ENCODE data around the gene ADGRB3. TPM values are rescaled to one million over a fixed set of nuclear protein-coding genes. Genes with fewer than 3 reads are reported as not detected.

ADGRB3 gene
- total RNA-seq, 1 donor from 2014 or later = 2.4 TPM

- no peaks in the 10 kb centered on the region for H3K9me3 Mint-ChIP-seq (ENCODE audit: unreplicated experiment)
- no peak overlapping the region for H3K27ac Mint-ChIP-seq (ENCODE audit: unreplicated experiment)
- no peak for DNase-seq (ENCODE audit: low spot score)
- H3K4me3 Mint-ChIP-seq (ENCODE audit: unreplicated experiment) = no peak overlapping the region
- H3K36me3 Mint-ChIP-seq (ENCODE audit: low read depth, unreplicated experiment) = no peaks in the 10 kb centered on the region
- no peaks in the 10 kb centered on the region for H3K27me3 Mint-ChIP-seq (ENCODE audit: unreplicated experiment)
- no peaks in the 10 kb centered on the region for H3K4me1 Mint-ChIP-seq (ENCODE audit: unreplicated experiment)
- TF ChIP-seq, protein P1, sequence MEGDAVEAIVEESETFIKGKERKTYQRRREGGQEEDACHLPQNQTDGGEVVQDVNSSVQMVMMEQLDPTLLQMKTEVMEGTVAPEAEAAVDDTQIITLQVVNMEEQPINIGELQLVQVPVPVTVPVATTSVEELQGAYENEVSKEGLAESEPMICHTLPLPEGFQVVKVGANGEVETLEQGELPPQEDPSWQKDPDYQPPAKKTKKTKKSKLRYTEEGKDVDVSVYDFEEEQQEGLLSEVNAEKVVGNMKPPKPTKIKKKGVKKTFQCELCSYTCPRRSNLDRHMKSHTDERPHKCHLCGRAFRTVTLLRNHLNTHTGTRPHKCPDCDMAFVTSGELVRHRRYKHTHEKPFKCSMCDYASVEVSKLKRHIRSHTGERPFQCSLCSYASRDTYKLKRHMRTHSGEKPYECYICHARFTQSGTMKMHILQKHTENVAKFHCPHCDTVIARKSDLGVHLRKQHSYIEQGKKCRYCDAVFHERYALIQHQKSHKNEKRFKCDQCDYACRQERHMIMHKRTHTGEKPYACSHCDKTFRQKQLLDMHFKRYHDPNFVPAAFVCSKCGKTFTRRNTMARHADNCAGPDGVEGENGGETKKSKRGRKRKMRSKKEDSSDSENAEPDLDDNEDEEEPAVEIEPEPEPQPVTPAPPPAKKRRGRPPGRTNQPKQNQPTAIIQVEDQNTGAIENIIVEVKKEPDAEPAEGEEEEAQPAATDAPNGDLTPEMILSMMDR (IDR thresholded peaks at IDR 0.05; ENCODE audit: unreplicated experiment) = no peak
Observed at GRCh38 chr6:68941345-68941744, 306.3 kb downstream of the ADGRB3 start.

GRCh38 chr6:68947721-68948120 is 312.6 kb downstream of the ADGRB3 start:
- TF ChIP-seq, protein P1 (IDR thresholded peaks at IDR 0.05; ENCODE audit: unreplicated experiment) = no peak
- no peaks in the 10 kb centered on the region for H3K4me1 Mint-ChIP-seq (ENCODE audit: unreplicated experiment)
- H3K9me3 Mint-ChIP-seq (ENCODE audit: unreplicated experiment) = no peaks in the 10 kb centered on the region
- no peak for DNase-seq (ENCODE audit: low spot score)
- no peaks in the 10 kb centered on the region for H3K36me3 Mint-ChIP-seq (ENCODE audit: low read depth, unreplicated experiment)
- no peak overlapping the region for H3K27ac Mint-ChIP-seq (ENCODE audit: unreplicated experiment)
- no peak overlapping the region for H3K4me3 Mint-ChIP-seq (ENCODE audit: unreplicated experiment)
- no peaks in the 10 kb centered on the region for H3K27me3 Mint-ChIP-seq (ENCODE audit: unreplicated experiment)

- no peaks in the 10 kb centered on the region for H3K9me3 Mint-ChIP-seq (ENCODE audit: unreplicated experiment)
- no peak overlapping the region for H3K27ac Mint-ChIP-seq (ENCODE audit: unreplicated experiment)
- no peak for DNase-seq (ENCODE audit: low spot score)
- H3K4me3 Mint-ChIP-seq (ENCODE audit: unreplicated experiment) = no peak overlapping the region
- H3K4me1 Mint-ChIP-seq (ENCODE audit: unreplicated experiment) = no peaks in the 10 kb centered on the region
- TF ChIP-seq, protein P1 (IDR thresholded peaks at IDR 0.05; ENCODE audit: unreplicated experiment) = no peak
- no peaks in the 10 kb centered on the region for H3K36me3 Mint-ChIP-seq (ENCODE audit: low read depth, unreplicated experiment)
- no peaks in the 10 kb centered on the region for H3K27me3 Mint-ChIP-seq (ENCODE audit: unreplicated experiment)
Observed at GRCh38 chr6:68951270-68951669, 316.2 kb downstream of the ADGRB3 start.

DNA sequence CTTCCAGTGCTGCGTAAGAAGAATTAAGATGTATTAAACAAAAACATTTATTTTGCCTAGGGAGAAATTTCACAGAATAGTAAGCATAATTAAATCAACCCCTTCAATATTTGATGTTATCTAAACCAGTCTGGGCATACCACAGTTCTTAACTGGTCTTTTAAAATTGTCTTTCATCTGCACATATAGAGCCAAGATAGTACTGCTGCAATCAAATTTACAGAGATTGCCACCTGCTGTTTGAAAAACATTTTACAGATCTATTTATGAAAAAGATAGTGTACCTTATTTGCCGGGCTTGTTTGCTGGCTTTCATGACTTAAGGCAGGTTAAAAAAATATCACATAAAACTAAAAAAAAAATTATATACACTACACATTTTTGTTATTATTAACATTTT is 323.2 kb downstream of the ADGRB3 start:
- no peaks in the 10 kb centered on the region for H3K9me3 Mint-ChIP-seq (ENCODE audit: unreplicated experiment)
- no peak for DNase-seq (ENCODE audit: low spot score)
- H3K4me1 Mint-ChIP-seq (ENCODE audit: unreplicated experiment) = no peaks in the 10 kb centered on the region
- H3K27ac Mint-ChIP-seq (ENCODE audit: unreplicated experiment) = no peak overlapping the region
- no peaks in the 10 kb centered on the region for H3K36me3 Mint-ChIP-seq (ENCODE audit: low read depth, unreplicated experiment)
- H3K27me3 Mint-ChIP-seq (ENCODE audit: unreplicated experiment) = no peaks in the 10 kb centered on the region
- H3K4me3 Mint-ChIP-seq (ENCODE audit: unreplicated experiment) = no peak overlapping the region
- TF ChIP-seq, protein P1 (IDR thresholded peaks at IDR 0.05; ENCODE audit: unreplicated experiment) = peak; percentile 16

- Mint-ChIP-seq H3K4me3 (ENCODE audit: unreplicated experiment) (no peak overlapping the region), H3K36me3 (ENCODE audit: low read depth, unreplicated experiment) (no peaks in the 10 kb centered on the region), H3K27me3 (ENCODE audit: unreplicated experiment) (no peaks in the 10 kb centered on the region), H3K27ac (ENCODE audit: unreplicated experiment) (no peak overlapping the region), H3K9me3 (ENCODE audit: unreplicated experiment) (no peaks in the 10 kb centered on the region), H3K4me1 (ENCODE audit: unreplicated experiment) (peaks cover 4% of the 10 kb centered on the region)
- TF ChIP-seq, protein P1 (IDR thresholded peaks at IDR 0.05; ENCODE audit: unreplicated experiment) = peak; percentile 87
- DNase-seq (ENCODE audit: low spot score) = peak; percentile 73
Observed at GRCh38 chr6:68967549-68968300, 332.6 kb downstream of the ADGRB3 start.
